ENCODE measurements around the gene LDB2.

LDB2 gene

GRCh38 chr4:16802044-16802443 is 96.4 kb downstream of the LDB2 start:
- DNase-seq (ENCODE audit: low read depth, low spot score): no peak

DNA sequence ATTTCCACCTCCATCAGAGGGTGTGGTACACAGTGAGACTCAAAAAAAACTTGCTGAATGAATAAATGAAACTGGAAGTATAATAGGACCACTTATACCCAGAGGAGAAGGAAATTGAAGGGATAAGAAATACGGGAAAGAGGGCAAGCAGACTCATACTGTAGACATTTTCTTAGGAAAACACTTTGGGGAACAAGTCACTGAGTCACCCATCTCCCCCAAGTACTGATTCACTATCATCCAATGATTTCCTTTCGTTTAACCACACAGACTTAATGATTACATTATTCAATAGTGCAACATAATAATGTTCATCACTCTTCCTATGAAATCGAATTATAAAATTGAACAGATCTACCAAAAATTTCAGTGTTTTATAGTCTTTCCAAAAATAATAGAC is 97.1 kb downstream of the LDB2 start:
- DNase-seq (ENCODE audit: low read depth, low spot score): no peak

DNA sequence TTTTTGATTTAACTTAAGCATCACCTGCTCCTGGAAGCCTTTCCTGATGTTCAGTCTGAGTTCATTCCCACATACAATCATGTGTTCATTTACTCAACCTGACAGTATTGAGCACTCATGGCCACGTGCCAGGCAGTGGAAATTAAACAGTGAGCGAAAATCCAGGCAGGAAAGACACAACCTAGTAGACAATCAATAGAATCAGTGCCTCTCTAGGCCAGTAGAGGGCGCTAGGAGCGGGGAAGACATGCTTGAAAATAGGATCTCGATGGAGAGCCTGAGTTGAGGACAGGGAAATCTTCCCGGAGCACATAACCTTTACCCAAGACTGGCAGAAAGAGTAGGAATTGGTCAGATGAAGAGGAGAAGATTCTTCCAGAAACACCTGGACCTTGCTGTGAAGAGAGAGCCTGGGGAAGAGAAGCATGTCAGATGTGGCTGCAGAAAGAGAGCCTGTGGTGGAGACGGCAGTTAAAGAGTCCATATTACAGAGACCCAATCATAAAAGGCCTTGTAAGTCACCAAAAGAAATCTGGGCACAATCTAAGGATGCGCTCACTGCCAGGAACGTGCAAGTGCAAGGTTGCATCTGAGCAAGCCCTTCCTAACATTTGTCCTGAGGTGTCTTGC is 103.5 kb downstream of the LDB2 start:
- no peak for DNase-seq (ENCODE audit: low read depth, low spot score)

DNA sequence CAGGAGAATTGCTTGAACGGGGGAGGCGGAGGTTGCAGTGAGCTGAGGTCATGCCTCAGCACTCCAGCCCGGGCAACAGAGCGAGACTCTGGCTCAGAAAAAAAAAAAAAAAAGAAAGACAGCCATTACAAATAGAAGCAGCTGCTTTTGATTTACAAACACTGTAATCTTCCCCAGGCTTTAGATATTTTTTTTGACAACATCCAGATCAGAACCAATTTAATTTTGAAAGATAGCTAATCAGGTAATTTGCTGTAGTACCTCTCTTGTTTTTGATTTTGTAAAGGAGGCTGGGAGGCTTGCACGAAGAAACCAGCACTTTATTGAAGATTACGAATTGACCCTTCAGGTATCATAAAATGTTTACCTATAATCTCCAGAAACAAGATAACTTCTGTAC is 107.0 kb downstream of the LDB2 start:
- DNase-seq (ENCODE audit: low read depth, low spot score): no peak

GRCh38 chr4:16790508-16790907 is 107.9 kb downstream of the LDB2 start:
- DNase-seq (ENCODE audit: low read depth, low spot score): no peak

- DNase-seq (ENCODE audit: low read depth, low spot score): no peak
These were observed 109.6 kb downstream of the LDB2 start for GRCh38 chr4:16788868-16789267.

DNA sequence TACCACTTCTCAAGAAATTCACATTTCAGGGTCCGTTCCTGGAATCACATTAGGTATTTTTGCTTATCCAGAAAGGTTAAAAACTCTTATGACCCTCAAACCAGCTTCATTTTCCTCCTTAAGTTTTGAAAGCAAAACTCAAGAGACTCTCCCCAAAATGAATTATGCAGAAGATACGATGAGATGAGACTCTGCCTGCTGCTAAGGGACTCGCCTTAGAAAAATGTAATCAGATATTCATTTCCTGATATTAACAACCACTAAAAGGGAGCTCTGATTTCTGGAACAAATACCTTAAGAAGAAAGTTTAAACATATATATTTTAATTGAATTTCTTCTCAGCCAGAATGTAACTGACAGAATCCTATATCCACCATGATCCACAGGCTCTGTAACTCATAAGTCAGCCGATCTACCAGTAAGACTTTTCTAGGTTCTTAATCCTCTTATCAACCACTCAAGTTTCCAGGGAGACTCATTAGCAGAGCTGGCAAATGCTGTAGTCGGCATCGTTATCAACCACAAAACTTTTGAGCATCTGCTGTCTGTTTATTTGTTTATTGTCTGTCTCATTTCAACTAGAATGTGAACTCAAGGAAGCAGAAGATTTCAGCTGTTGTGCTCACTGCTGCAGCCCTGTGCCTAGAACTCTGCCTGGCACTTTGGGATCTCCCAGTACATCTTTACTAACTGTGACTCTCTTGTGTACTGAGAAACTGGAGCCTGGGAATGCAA is 112.5 kb downstream of the LDB2 start:
- DNase-seq (ENCODE audit: low read depth, low spot score): no peak

- no peak for DNase-seq (ENCODE audit: low read depth, low spot score)
These were observed 115.3 kb downstream of the LDB2 start for GRCh38 chr4:16783119-16783518.

DNA sequence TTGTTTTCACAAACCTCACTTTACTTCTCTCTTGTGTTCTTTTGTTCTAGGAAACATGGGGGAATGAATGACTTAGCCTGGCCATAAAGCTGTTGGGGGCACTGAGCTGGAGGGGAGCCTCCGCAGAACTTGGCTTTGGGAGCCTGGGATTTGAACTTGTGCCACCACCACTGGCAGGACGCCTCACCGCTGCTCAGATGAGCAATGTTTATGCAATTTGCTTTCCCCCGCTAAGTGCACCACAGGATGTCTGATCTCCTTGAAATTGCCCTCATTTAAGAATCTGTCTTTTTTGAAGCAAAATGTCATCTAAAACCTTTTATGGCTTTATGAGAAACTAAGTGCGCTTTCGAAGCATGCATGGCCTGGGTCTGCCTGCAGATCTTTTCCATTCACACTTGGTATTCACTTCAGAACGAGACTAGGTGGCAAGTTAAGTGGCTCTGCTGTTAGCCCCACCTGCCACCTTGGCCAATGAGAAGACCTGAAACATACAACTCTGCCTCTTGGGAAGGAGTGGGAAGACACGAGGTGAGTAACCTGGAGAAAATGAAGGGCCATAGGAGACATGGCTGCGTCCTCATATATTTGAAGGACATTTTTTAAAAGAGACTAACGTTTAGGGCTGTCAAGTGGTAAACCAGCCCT is 119.3 kb downstream of the LDB2 start:
- DNase-seq (ENCODE audit: low read depth, low spot score): peak; percentile 71

DNA sequence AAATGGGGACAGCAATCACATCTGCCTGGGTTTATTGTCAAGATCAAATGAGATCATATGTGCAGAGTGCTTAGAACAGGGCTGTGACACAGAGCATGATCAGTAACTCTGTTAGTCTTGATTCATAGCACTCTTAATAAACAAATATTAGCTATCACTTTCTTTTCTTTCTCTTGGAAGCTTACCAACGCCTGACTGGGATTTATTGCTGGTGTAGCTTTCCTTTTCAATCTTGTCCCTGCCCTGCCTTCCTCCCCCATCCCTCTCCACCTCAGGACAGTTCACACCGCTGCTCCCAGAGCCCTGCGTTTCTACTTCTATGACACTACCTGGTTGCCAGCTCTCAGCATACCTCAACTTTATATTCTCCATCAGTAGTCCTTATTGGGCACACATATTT is 120.7 kb downstream of the LDB2 start:
- no peak for DNase-seq (ENCODE audit: low read depth, low spot score)

DNA sequence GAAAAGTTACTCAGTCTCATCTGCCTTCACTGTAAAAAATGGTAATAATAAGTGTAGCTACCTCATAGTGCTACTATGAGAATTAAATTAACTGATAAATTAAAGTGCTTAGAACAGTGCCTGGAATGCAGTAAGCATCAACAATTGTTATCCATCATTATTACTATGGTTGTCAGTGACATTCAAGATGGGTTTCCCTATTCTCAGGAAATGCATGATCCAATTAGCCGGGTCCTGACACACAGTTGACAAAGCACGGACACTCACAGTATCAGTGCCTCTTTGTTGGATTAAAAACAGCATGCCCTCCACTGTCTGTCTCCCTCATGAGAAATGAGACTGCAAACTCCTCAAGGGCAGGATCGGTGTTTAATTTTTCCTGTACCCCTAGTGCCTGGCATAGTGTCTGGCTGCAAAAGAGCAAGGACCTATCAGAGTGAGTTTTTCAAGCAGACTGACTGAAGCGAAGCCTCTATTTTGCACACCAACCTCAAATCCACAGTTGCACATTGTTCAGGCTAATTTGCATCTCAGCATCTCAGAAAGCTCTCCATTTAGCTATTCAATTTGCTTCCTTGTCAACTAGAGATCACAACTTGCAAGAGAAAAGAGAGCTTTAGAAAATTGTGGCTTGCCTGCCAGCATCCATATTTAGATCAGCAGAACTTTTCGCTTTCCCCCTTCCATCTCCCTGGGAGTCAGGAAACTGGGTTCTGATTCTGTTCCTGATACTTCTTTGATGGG is 122.9 kb downstream of the LDB2 start:
- no peak for DNase-seq (ENCODE audit: low read depth, low spot score)

- DNase-seq (ENCODE audit: low read depth, low spot score): no peak
These were observed 126.0 kb downstream of the LDB2 start for GRCh38 chr4:16772366-16772850.

DNA sequence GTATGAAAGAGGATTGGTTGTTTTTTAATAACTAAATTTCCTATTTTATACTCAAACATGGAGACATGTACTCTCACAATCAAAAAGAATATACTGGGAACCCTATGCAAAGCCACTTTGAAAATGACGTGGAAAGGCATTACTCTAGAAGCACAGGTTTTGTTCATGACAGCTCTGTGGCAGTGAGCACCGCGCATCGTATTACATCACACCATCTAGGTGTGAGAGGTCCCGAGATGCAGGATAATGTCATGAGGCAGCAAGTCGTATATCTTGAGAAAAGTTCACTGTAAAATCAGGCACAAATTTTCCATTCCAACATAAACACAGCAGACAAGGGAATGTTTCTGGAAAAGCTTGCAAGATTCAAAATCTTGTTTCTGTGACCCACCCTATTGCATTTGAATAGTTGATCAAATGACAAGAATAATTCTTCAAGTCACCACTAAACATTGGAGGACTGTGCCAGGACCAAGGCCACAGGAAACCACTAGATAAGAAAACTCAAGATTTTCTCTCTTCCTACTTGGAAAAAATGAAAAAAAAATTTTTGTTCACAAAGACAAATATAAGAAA is 127.6 kb downstream of the LDB2 start:
- no peak for DNase-seq (ENCODE audit: low read depth, low spot score)

- no peak for DNase-seq (ENCODE audit: low read depth, low spot score)
These were observed 130.6 kb downstream of the LDB2 start for GRCh38 chr4:16767861-16768260.

GRCh38 chr4:16767251-16767650 is 131.2 kb downstream of the LDB2 start:
- DNase-seq (ENCODE audit: low read depth, low spot score): no peak

DNA sequence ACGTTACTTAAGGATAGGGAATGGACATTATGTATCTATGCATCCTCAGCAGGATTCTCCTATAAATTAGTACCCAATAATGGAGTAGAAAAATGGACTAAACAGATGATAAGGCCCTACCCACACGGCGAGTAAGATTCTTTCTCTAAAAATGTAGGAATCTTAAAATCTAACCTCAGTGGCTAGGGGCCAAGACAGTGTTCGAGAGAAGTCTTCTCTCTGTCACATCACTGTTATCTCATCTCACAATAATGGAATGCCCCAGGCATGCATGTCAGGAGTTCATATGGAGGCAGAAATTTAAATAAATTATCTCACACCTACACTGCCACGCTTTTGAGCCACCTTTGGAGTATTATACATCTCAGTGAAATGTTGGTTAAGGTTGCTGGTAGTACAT is 132.9 kb downstream of the LDB2 start:
- no peak for DNase-seq (ENCODE audit: low read depth, low spot score)

DNA sequence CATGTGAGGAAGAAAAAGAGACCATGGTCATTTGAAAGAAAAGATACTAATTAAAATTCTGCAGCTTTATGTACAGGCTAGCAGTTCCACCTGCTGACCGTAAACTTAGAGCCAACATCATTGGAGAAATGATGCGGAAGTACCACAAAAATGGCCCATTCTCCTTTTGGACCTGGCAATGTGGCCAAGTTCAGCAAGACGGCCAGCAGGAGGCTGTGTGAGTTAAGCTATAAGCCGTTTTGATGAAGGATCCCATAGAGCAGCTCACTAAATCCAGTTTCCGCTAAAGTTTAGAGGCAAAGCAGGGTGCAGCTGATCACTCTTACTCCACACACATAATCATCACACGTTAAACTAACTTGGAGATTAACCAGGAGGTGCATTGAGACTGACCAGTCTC is 133.8 kb downstream of the LDB2 start:
- no peak for DNase-seq (ENCODE audit: low read depth, low spot score)

DNA sequence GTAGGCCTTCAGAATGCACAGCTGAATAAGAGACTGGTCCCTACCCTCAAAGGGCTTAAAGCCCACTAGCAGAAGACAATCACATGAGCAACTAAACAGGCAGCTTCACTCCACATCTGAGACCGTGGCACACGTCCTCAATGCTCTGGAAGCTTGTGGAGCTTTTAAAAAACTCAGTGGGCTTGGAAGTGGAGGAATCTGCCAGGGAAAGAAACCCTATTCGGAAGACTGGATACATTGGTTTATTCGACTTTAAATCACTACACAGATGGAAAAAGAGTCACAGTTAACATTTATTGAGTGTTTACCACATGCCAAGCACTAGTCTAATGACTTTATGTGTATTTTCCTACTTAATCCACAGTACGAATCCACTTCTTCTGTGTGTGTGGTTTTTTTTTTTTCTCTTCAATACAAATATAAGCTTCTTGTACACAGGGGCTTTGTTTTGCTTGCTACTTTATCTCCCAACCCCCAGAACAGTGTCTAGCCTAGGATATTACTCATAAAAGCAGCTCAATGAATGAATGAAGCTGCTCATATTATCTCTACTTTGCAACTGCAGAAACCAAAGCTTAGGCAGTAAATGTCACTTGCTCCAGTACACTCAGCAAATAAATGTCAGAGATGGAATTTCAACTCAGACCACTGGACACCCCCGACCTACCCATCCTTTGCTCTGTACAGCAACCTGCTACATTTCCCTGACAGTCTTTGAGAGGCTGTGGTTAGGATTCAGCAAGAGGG is 137.7 kb downstream of the LDB2 start:
- DNase-seq (ENCODE audit: low read depth, low spot score): no peak

DNA sequence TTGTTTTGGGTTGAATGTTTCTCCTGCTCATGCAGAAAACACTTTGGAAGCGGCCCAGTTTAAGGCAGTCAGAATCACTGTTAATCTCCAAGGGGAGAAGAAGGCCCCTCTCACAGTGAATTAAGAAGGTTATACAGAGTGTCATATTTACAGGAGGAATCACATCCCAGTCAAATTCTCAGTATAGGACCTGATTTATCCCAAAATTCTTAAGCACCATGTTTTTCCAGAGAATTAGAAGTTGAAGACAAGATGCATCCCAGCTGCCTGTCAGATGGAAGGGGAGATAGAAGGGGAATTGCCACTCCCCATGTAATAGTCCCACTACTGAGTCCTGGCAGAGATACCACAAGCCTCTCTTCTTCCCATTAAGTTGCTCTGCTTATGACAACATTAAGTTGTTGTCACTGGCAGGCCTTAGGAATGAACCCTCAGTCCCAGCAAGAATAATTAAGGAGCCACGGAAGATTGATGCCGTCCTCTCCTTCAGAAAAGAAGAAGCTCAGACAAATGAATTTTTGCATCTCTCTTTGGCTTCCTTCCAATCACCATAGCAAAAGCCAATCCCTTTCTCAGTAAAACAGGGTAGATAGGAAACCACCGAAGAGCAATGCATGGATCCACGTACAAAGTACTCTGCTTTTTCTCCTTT is 138.4 kb downstream of the LDB2 start:
- no peak for DNase-seq (ENCODE audit: low read depth, low spot score)

DNA sequence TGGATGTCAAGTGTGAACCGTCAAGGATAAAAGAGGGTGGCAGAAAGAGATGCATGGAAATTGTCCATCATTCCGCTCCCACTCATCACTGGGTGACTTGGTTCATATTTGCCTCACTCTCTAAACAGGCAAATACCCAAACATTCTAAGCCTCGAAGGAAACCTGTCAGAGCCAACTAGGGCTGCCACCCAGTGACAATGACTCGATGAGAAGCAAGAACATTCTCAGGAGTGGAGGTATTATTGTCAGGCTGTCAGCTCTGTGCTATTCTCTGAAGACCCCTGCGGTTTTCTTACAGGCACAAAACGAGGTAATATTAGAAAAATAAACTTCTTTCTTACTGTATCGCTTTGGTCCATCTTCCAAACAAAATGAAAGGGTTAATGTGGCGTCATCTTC is 139.6 kb downstream of the LDB2 start:
- DNase-seq (ENCODE audit: low read depth, low spot score): no peak

DNA sequence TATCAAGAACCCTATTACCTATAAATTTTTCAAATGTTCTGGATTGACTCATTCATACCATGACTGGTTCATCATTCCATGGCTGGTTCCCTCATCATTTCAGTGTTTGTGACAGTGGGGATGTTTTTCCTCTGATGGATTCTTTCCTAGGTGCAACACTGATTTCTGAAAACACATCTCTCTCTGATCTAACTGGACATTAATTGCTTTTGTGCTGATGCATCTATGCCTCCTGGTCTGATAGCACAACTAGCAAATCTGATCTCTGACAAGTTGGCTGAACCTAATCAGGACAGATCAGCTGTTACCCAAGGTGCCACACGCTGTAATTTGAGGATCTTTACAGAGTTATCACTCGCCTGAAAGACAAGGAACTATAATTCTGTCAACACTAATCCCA is 140.2 kb downstream of the LDB2 start:
- no peak for DNase-seq (ENCODE audit: low read depth, low spot score)
